GM18861 (cell line): ENCODE data around the gene SNX20.

Experiments used
- ATAC-seq: cut with Tn5 transposase; IDR thresholded peaks from one replicate; pipeline ENCODE4 v1.9.1; 2021; ENCODE audit not compliant: unreplicated experiment

The SNX20 gene

GRCh38 chr16:50683689-50684374 is 2.7 kb upstream of the SNX20 start:
- peak; percentile 63 for ATAC-seq

GRCh38 chr16:50680556-50680893 is 587 bp downstream of the SNX20 start:
- no peak for ATAC-seq

GRCh38 chr16:50679676-50680555 is 1.2 kb downstream of the SNX20 start:
- ATAC-seq = no peak

- ATAC-seq = no peak
These were observed 1.8 kb downstream of the SNX20 start for GRCh38 chr16:50679266-50679665.

- no peak for ATAC-seq
These were observed 2.6 kb downstream of the SNX20 start for GRCh38 chr16:50678531-50678930.

- ATAC-seq = no peak
These were observed 3.8 kb downstream of the SNX20 start for GRCh38 chr16:50677351-50677750.

GRCh38 chr16:50676684-50677225 is 4.4 kb downstream of the SNX20 start:
- no peak for ATAC-seq

- ATAC-seq = no peak
These were observed 5.2 kb downstream of the SNX20 start for GRCh38 chr16:50675686-50676610.

GRCh38 chr16:50674831-50675230 is 6.3 kb downstream of the SNX20 start:
- no peak for ATAC-seq

- ATAC-seq = no peak
These were observed 7.4 kb downstream of the SNX20 start for GRCh38 chr16:50673496-50674275.

GRCh38 chr16:50671644-50672260 is 9.4 kb downstream of the SNX20 start:
- no peak for ATAC-seq

GRCh38 chr16:50670476-50670875 is 10.6 kb downstream of the SNX20 start:
- ATAC-seq = no peak

GRCh38 chr16:50669741-50670140 is 11.4 kb downstream of the SNX20 start:
- ATAC-seq = no peak

- ATAC-seq = no peak
These were observed 12.6 kb downstream of the SNX20 start for GRCh38 chr16:50668368-50669008.

- no peak for ATAC-seq
These were observed 13.4 kb downstream of the SNX20 start for GRCh38 chr16:50667497-50668367.

GRCh38 chr16:50666658-50667496 is 14.2 kb downstream of the SNX20 start:
- peak; percentile 86 for ATAC-seq

- ATAC-seq = no peak
These were observed 15.8 kb downstream of the SNX20 start for GRCh38 chr16:50665128-50665878.
